H9 (cell line): ENCODE data around the gene SIN3B. TPM values are rescaled to one million over a fixed set of nuclear protein-coding genes. Genes with fewer than 3 reads are reported as not detected.

ENCODE experiments used
- DNase-seq: peaks from one replicate; pipeline ENCODE4 v3.0.0-alpha.2; 2017
- H2AFZ ChIP-seq: one replicate; pipeline ENCODE4 v1.6.1; 2013; ENCODE audit warnings: mild to moderate bottlenecking, low read length, control low read depth, moderate library complexity
- H2AK5ac ChIP-seq: 2 replicates; pipeline ENCODE4 v1.6.1; 2013; ENCODE audit warnings: low read length, control low read depth, mixed read lengths; ENCODE audit not compliant: insufficient read length
- H2BK120ac ChIP-seq: one replicate; pipeline ENCODE4 v1.6.1; 2013; ENCODE audit warnings: low read depth, mild to moderate bottlenecking, low read length, control low read depth, inconsistent platforms; ENCODE audit not compliant: poor library complexity, severe bottlenecking
- H2BK12ac ChIP-seq: 2 replicates; pipeline ENCODE4 v1.6.1; 2013; ENCODE audit warnings: low read length, control low read depth, mixed read lengths, low read depth; ENCODE audit not compliant: insufficient read length
- H2BK15ac ChIP-seq: 2 replicates; pipeline ENCODE4 v1.6.1; 2013; ENCODE audit warnings: low read depth, low read length, control low read depth
- H2BK20ac ChIP-seq: one replicate; pipeline ENCODE4 v1.6.1; 2013; ENCODE audit warnings: low read depth, mild to moderate bottlenecking, low read length, control low read depth, inconsistent platforms; ENCODE audit not compliant: poor library complexity, severe bottlenecking
- H2BK5ac ChIP-seq: 2 replicates; pipeline ENCODE4 v1.6.1; 2013; ENCODE audit warnings: low read length, control low read depth, mixed read lengths; ENCODE audit not compliant: insufficient read length
- H3K14ac ChIP-seq: 2 replicates; pipeline ENCODE4 v1.6.1; 2013; ENCODE audit warnings: low read length, control low read depth; ENCODE audit not compliant: insufficient read depth
- H3K18ac ChIP-seq: 2 replicates; pipeline ENCODE4 v1.6.1; 2013; ENCODE audit warnings: low read depth, mild to moderate bottlenecking, mixed read lengths, low read length, control low read depth; ENCODE audit not compliant: insufficient read length
- H3K23ac ChIP-seq: 2 replicates; pipeline ENCODE4 v1.6.1; 2013; ENCODE audit warnings: low read length, control low read depth, mixed read lengths, low read depth; ENCODE audit not compliant: insufficient read length
- H3K23me2 ChIP-seq: 2 replicates; pipeline ENCODE4 v1.6.1; 2013; ENCODE audit warnings: low read depth, mild to moderate bottlenecking, mixed read lengths, low read length, control low read depth; ENCODE audit not compliant: insufficient read length, poor library complexity, severe bottlenecking
- H3K27ac ChIP-seq: 2 replicates; pipeline ENCODE4 v1.5.1; 2013; ENCODE audit warnings: low read length, control low read depth, mixed read lengths, low read depth; ENCODE audit not compliant: insufficient read length
- H3K27me3 ChIP-seq: 2 replicates; pipeline ENCODE4 v1.6.1; 2013; ENCODE audit warnings: low read length, control low read depth, inconsistent platforms; ENCODE audit not compliant: insufficient read depth
- H3K4ac ChIP-seq: 2 replicates; pipeline ENCODE4 v1.6.1; 2013; ENCODE audit warnings: low read depth, mild to moderate bottlenecking, control low read depth, inconsistent platforms, low read length, moderate library complexity
- H3K4me1 ChIP-seq: 2 replicates; pipeline ENCODE4 v1.6.1; 2013; ENCODE audit warnings: low read length, control low read depth, inconsistent platforms; ENCODE audit not compliant: insufficient read depth
- H3K4me2 ChIP-seq: 2 replicates; pipeline ENCODE4 v1.6.1; 2013; ENCODE audit warnings: low read length, control low read depth, mixed read lengths; ENCODE audit not compliant: insufficient read length, insufficient read depth
- H3K56ac ChIP-seq: 2 replicates; pipeline ENCODE4 v1.6.1; 2013; ENCODE audit warnings: low read depth, mild to moderate bottlenecking, mixed read lengths, low read length, control low read depth; ENCODE audit not compliant: insufficient read length
- H3K79me1 ChIP-seq: 2 replicates; pipeline ENCODE4 v1.6.1; 2013; ENCODE audit warnings: low read depth, mild to moderate bottlenecking, moderate library complexity, low read length, control low read depth, inconsistent platforms; ENCODE audit not compliant: insufficient read depth, poor library complexity, severe bottlenecking
- H3K79me2 ChIP-seq: 2 replicates; pipeline ENCODE4 v1.6.1; 2013; ENCODE audit warnings: low read length, control low read depth, inconsistent platforms; ENCODE audit not compliant: insufficient read depth
- H3K9ac ChIP-seq: 2 replicates; pipeline ENCODE4 v1.6.1; 2013; ENCODE audit warnings: low read length, control low read depth, mixed read lengths; ENCODE audit not compliant: insufficient read length; ENCODE audit errors: extremely low read depth
- H3K9me3 ChIP-seq: one replicate; pipeline ENCODE4 v1.6.1; 2013; ENCODE audit warnings: low read depth, low read length, inconsistent platforms; ENCODE audit not compliant: control insufficient read depth
- H3T11ph ChIP-seq: one replicate; pipeline ENCODE4 v1.6.1; 2013; ENCODE audit warnings: mild to moderate bottlenecking, low read length, control low read depth, inconsistent platforms
- H4K20me1 ChIP-seq: one replicate; pipeline ENCODE4 v1.6.1; 2013; ENCODE audit not compliant: control insufficient read depth, insufficient read length, insufficient read depth
- H4K5ac ChIP-seq: 2 replicates; pipeline ENCODE4 v1.6.1; 2013; ENCODE audit warnings: low read depth, mild to moderate bottlenecking, mixed read lengths, low read length, control low read depth; ENCODE audit not compliant: insufficient read length
- H4K8ac ChIP-seq: replicated peaks from 2 replicates; pipeline ENCODE4 v1.6.1; 2013; ENCODE audit warnings: low read length, control low read depth, mixed read lengths, low read depth; ENCODE audit not compliant: insufficient read length
- H4K91ac ChIP-seq: 2 replicates; pipeline ENCODE4 v1.6.1; 2013; ENCODE audit warnings: low read depth, mild to moderate bottlenecking, moderate library complexity, mixed read lengths, low read length, control low read depth; ENCODE audit not compliant: insufficient read length
- H3K27ac Mint-ChIP-seq, 3 experiments: 2 replicates in 2 of 3; 3 replicates in 1 of 3; pipeline ENCODE4 v1.8.0; 2020 to 2021; ENCODE audit warnings: mixed read lengths in 3 of 3, mild to moderate bottlenecking in 1 of 3, moderate library complexity in 1 of 3
- H3K27me3 Mint-ChIP-seq: 2 replicates; pipeline ENCODE4 v1.8.0; 2021; ENCODE audit warnings: low read depth, mild to moderate bottlenecking, moderate library complexity, mixed read lengths
- H3K36me3 Mint-ChIP-seq, 3 experiments: 2 replicates in 2 of 3; 3 replicates in 1 of 3; pipeline ENCODE4 v1.8.0; 2020 to 2021; ENCODE audit warnings: low read depth in 3 of 3, mixed read lengths in 3 of 3; ENCODE audit not compliant: insufficient read depth in 1 of 3
- H3K4me1 Mint-ChIP-seq, 2 experiments: 2 replicates each; pipeline ENCODE4 v1.8.0; 2020; ENCODE audit warnings: mixed read lengths in 2 of 2
- H3K4me3 Mint-ChIP-seq, 2 experiments: 2 replicates in 1 of 2; 3 replicates in 1 of 2; pipeline ENCODE4 v1.8.0; 2020 to 2021; ENCODE audit warnings: mild to moderate bottlenecking in 2 of 2, mixed read lengths in 2 of 2, moderate library complexity in 1 of 2
- H3K9me3 Mint-ChIP-seq, 2 experiments: 2 replicates in 1 of 2; 3 replicates in 1 of 2; pipeline ENCODE4 v1.8.0; 2020; ENCODE audit warnings: mild to moderate bottlenecking in 2 of 2, mixed read lengths in 2 of 2, moderate library complexity in 1 of 2
- CTCF ChIP-seq: fragments of 200-600 bp; sonication (generic); conservative IDR thresholded peaks from 3 replicates; pipeline ENCODE4 v1.8.0; 2021; ENCODE audit warnings: antibody characterized with exemption, mild to moderate bottlenecking
- WGBS: extraction: QIAGEN DNeasy Blood & Tissue Kit; methylation state at CpG from one replicate; pipeline ENCODE4 v1.1.7; 2013; ENCODE audit warnings: missing lambda C conversion rate, low lambda C conversion rate, mixed read lengths; ENCODE audit not compliant: insufficient read length; ENCODE audit errors: extremely low coverage; 5-methylcytosine and 5-hydroxymethylcytosine counted together
- total RNA-seq: library from RNA; stranded (reverse); gene quantifications from 2 replicates; pipeline ENCODE4 v1.2.1, GENCODE V29; 2021

Gene SIN3B
- total RNA-seq, 1 experiment from 2014 or later, result 72.7 TPM

GRCh38 chr19:16928916-16929315 is 99.7 kb downstream of the SIN3B start:
- Histone ChIP-seq H3K79me1 (no peaks in the 10 kb centered on the region), H3K4me1 (no peaks in the 10 kb centered on the region), H3K23ac (no peak overlapping the region), H3K27me3 (no peaks in the 10 kb centered on the region), H3K79me2 (no peaks in the 10 kb centered on the region), H2AFZ (no peak overlapping the region), H3T11ph (no peak overlapping the region), H3K18ac (no peak overlapping the region), H3K56ac (no peak overlapping the region), H2BK12ac (no peak overlapping the region), H2BK15ac (no peak overlapping the region), H4K5ac (no peak overlapping the region), H2BK5ac (no peak overlapping the region), H3K14ac (no peak overlapping the region), H3K23me2 (no peaks in the 10 kb centered on the region), H3K4ac (no peak overlapping the region), H3K9ac (no peak overlapping the region), H3K27ac (no peak overlapping the region), H4K20me1 (no peaks in the 10 kb centered on the region), H4K91ac (no peak overlapping the region), H3K9me3 (no peaks in the 10 kb centered on the region), H2BK20ac (no peak overlapping the region), H2BK120ac (no peak overlapping the region), H2AK5ac (no peak overlapping the region), H3K4me2 (no peak overlapping the region), H4K8ac (no peak overlapping the region)
- no CpG with 5 or more reads among the region's 10 CpGs for WGBS
- peaks cover 3 to 21% (median 5%) of the 10 kb centered on the region in 3 experiments; a peak in 5 of 7 replicates for H3K36me3 Mint-ChIP-seq
- H3K9me3 Mint-ChIP-seq, result peaks cover 13 to 18% of the 10 kb centered on the region in 2 experiments
- no peak overlapping the region; a peak in 1 of 7 replicates for H3K27ac Mint-ChIP-seq
- no peak for TF ChIP-seq CTCF
- H3K27me3 Mint-ChIP-seq, result peaks cover 11% of the 10 kb centered on the region
- H3K4me1 Mint-ChIP-seq, result no peaks in the 10 kb centered on the region
- no peak overlapping the region for H3K4me3 Mint-ChIP-seq
- no peak for DNase-seq

Other genes starting within 250 kb of the SIN3B start
- 11.4 and 13.0 TPM in 2 replicates for gene MED26, start 201.2 kb upstream of the SIN3B start, total RNA-seq
- gene SMIM7, start 169.3 kb upstream of the SIN3B start, total RNA-seq, result 74.2 and 77.6 TPM in 2 replicates
- 7.4 and 8.3 TPM in 2 replicates for gene TMEM38A, start 168.3 kb upstream of the SIN3B start, total RNA-seq
- gene NWD1, start 109.6 kb upstream of the SIN3B start, total RNA-seq, result not detected in 2 replicates
- gene F2RL3, start 59.6 kb downstream of the SIN3B start, total RNA-seq, result not detected in 2 replicates
- gene CPAMD8, start 197.4 kb downstream of the SIN3B start, total RNA-seq, result 12.0 and 12.6 TPM in 2 replicates
- 27.8 and 29.4 TPM in 2 replicates for gene HAUS8, start 246.1 kb downstream of the SIN3B start, total RNA-seq
- 58.5 and 58.6 TPM in 2 replicates for gene MYO9B, start 246.4 kb downstream of the SIN3B start, total RNA-seq